ENCODE measurements around the gene OR10H4. TPM values are rescaled to one million over a fixed set of nuclear protein-coding genes. Genes with fewer than 3 reads are reported as not detected.

OR10H4 gene
- total and polyA plus RNA-seq, 2 of the 8 experiments (the other 6 are each of a cell fraction or from before 2014, with no cell fraction given), result not detected

DNA sequence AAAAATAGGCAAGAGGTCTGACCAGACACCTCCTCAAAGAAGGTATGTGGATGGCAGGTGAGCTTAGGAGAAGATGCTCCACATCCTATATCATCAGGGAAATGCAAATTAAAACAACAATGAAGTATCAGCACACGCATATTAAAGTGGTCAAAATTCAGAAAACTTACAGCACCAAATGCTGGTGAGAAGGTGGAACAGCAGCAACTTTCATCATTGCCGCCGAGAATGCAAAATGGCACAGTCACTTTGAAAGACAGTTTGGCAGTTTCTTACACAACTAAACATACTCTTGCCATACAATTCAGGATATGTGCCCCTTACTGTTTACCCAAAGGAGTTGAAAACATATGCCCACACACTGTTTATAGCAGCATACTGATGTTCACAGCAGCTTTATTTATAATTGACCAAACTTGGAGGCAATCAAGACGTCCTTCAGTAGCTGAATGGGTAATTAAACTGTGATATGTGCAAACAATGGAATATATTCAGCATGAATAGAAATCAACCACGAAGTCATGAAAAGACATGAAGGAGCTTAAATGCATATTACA is 22.5 kb downstream of the OR10H4 start:
- WGBS, 2 experiments (ENCODE audit: extremely low coverage in 1 of 2, insufficient coverage in 1 of 2, insufficient read length in 1 of 2, insufficient replicate concordance in 2 of 2, low coverage in 1 of 2, low lambda C conversion rate in 2 of 2, missing lambda C conversion rate in 1 of 2), result 74% methylated on average over 5 of the region's 5 CpGs; no CpG with 5 or more reads in 1 of the 2 experiments
- Histone ChIP-seq H4K20me1 (replicated peaks in 1 of 2; ENCODE audit: control insufficient read depth in 1 of 2, insufficient read depth in 2 of 2, low read length in 2 of 2) (no peaks in the 10 kb centered on the region), H3K4ac (replicated peaks; ENCODE audit: insufficient read length, low read depth, low read length) (no peak overlapping the region), H3K14ac (ENCODE audit: insufficient read length) (no peak overlapping the region), H3K18ac (ENCODE audit: extremely low read depth, low read length) (no peak overlapping the region), H4K5ac (ENCODE audit: insufficient read length, low read depth, low read length) (no peak overlapping the region), H3K27ac (ENCODE audit: low read depth, low read length) (no peak overlapping the region), H4K91ac (replicated peaks; ENCODE audit: insufficient read length, low read length) (no peak overlapping the region), H2BK120ac (replicated peaks; ENCODE audit: low read depth, low read length) (no peak overlapping the region), H3K9ac (replicated peaks in 1 of 4; ENCODE audit: extremely low read depth in 1 of 4, low read depth in 3 of 4, low read length in 3 of 4) (no peak overlapping the region), H4K8ac (ENCODE audit: extremely low read depth, insufficient read depth, low read length) (no peak overlapping the region), H2BK20ac (ENCODE audit: low read length) (no peak overlapping the region), H3K4me3 (ENCODE audit: extremely low read depth in 1 of 4, insufficient read depth in 2 of 4, low read depth in 3 of 4, low read length in 4 of 4) (no peak overlapping the region), H3K36me3 (ENCODE audit: control insufficient read depth in 2 of 4, insufficient read depth in 4 of 4, low read length in 3 of 4) (no peaks in the 10 kb centered on the region), H3K23ac (ENCODE audit: insufficient read length) (no peak overlapping the region), H2BK12ac (ENCODE audit: low read depth, low read length) (no peak overlapping the region), H3K9me3 (ENCODE audit: insufficient read depth in 2 of 2, low read depth in 1 of 2, low read length in 1 of 2) (peaks cover 46 to 60% of the 10 kb centered on the region in 2 experiments), H3K79me1 (ENCODE audit: low read depth, low read length) (no peaks in the 10 kb centered on the region), H2AFZ (ENCODE audit: low read length) (no peak overlapping the region), H3K23me2 (ENCODE audit: low read depth, low read length) (no peaks in the 10 kb centered on the region), H2AK5ac (ENCODE audit: low read depth, low read length) (no peak overlapping the region), H3K79me2 (ENCODE audit: control insufficient read depth in 1 of 2, insufficient read depth in 2 of 2, low read length in 2 of 2) (no peaks in the 10 kb centered on the region), H3K27me3 (replicated peaks in 1 of 4; ENCODE audit: control insufficient read depth in 3 of 4, extremely low read depth in 1 of 4, insufficient read depth in 3 of 4, low read length in 3 of 4) (no peaks in the 10 kb centered on the region), H3K56ac (replicated peaks; ENCODE audit: insufficient read length, low read depth, low read length) (no peak overlapping the region), H2BK5ac (ENCODE audit: low read depth, low read length) (no peak overlapping the region), H3K4me2 (ENCODE audit: insufficient read depth in 1 of 2, low read depth in 2 of 2, low read length in 2 of 2) (no peak overlapping the region), H2BK15ac (ENCODE audit: low read length) (no peak overlapping the region), H3K4me1 (replicated peaks in 1 of 4; ENCODE audit: control insufficient read depth in 3 of 4, insufficient read depth in 4 of 4, low read length in 3 of 4) (no peaks in the 10 kb centered on the region)
- DNase-seq (ENCODE audit: low read depth in 1 of 2, low spot score in 2 of 2), result no peak
- no peak for FAIRE-seq
- ChIA-PET POLR2A (ENCODE audit: partially characterized antibody) (no interaction called here), CTCF (ENCODE audit: partially characterized antibody) (interaction anchor here (1.1 kb wide), 1 partner anchor 267 kb away, joined by 3 read pairs; no protein-coding TSS in a partner anchor)
- TF ChIP-seq ZNF274 (IDR thresholded peaks at IDR 0.05; ENCODE audit: borderline replicate concordance, extremely low read depth, low read length) (no peak), MAFK (IDR thresholded peaks at IDR 0.05; ENCODE audit: low read depth, low read length) (no peak), SIX5 (IDR thresholded peaks at IDR 0.05; ENCODE audit: low read depth, low read length) (no peak), SIRT6 (IDR thresholded peaks at IDR 0.05; ENCODE audit: low read length) (no peak), CEBPB (IDR thresholded peaks at IDR 0.05; ENCODE audit: low read depth, low read length) (no peak), EGR1 (IDR thresholded peaks at IDR 0.05; ENCODE audit: borderline replicate concordance, low read depth, low read length) (no peak), CTBP2 (IDR thresholded peaks at IDR 0.05; ENCODE audit: borderline replicate concordance, insufficient read depth, insufficient read length, low read length) (no peak), CBX8 (IDR thresholded peaks at IDR 0.05; ENCODE audit: borderline replicate concordance, low read depth, low read length) (no peak)
- TF ChIP-seq, protein P1, sequence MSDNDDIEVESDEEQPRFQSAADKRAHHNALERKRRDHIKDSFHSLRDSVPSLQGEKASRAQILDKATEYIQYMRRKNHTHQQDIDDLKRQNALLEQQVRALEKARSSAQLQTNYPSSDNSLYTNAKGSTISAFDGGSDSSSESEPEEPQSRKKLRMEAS (IDR thresholded peaks at IDR 0.05), result no peak

All from H1 (cell line).